NCI-H1417 treated with DMSO at 0.1 percent for 48 hours (cell line): ENCODE results near the gene SLK.
A peak's percentile ranks its signal among the peaks of the same experiment; 100 is the strongest.

Experiments
- DNase-seq: peaks from one replicate; lab custom pipeline; 2025; lab: John Stamatoyannopoulos, UW

Gene SLK

DNA sequence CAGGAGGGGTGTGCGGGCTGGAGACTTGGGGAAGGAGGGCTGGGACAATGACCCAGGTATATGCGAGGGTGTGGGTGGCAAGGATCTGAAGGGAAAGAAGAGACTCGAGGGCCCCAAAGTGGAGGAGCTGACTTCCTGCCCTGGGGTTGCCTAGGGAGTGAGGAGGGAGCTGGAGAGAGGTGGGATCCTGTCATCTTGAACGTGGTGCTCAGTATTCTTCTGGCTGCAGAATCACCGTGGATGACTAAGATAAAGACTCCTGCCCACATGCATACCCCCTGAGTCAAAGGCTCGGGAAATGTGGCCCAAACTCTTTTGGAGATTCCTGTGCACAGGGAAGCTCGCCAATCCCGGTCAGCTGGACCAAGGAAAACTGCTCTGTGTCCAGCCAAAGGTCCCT is 87.5 kb downstream of the SLK start:
- DNase-seq: no peak

DNA sequence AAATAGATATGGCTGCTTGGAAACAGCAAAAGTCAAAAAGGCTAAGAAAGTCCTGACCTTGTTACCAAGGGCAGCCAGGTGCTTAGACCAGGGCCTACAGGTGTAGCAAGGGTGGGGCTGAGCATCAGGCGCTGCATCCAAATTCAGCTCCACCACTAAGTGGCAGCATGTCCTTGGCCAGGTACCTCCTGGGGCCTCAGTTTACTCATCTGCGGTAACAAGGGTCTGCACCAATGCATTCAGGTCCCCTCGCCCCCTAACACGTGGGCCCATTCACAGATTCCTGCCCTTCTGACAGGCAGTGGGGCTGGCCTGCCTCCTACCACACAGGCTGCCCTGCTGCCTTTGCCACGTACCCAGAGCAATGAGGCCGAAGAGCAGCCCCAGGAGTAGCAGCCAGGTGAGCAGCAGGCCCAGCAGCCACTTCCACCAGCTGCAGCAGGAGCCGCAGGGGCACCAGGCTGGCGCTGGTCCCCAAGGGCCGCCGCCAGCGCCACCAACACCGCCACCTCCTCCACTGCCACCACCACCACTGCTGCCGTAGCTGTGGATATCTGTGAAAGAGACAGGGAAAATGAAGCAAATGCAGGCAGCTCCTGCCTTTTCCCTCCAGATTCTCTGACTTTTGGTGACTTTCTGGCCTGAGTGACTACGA is 89.8 kb downstream of the SLK start:
- DNase-seq: no peak

DNA sequence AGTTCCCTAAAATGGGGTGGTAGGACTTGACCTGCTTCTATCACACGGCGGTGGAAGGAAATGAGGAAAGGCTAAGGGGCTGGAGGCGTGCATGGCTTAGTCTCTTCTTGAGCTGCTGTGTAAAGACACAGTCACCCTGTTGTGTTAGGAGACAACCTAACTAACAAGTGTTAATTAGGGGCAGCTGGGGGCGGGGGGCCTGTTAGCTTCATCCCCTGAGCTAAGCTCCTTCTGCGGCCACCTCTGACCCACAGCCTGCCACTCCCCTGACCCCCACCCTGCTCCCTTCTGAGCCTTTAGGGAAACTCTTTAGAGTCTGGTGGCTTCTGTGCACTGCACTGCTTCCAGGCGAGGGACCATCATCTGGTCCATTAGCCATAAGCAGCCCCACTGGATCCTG is 90.8 kb downstream of the SLK start:
- DNase-seq: no peak

DNA sequence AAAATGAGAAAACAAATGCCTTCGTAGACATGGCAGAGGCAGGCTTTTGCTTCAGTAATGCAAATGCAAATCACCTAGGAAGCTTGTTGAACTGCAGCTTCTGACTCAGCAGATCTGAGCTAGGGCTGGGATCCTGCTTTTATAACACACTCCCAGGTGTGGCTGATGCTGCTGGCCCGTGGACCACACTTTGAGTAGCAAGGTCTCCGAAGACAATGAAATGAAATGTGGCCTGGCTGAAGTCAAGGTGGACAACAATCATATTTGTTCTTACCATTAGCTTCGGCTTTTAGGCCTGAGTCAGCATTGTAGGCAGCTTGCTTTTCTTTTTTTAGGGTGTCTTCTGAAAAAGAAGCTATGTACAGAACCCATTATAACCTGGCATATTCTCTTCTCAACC is 92.4 kb downstream of the SLK start:
- DNase-seq: no peak

DNA sequence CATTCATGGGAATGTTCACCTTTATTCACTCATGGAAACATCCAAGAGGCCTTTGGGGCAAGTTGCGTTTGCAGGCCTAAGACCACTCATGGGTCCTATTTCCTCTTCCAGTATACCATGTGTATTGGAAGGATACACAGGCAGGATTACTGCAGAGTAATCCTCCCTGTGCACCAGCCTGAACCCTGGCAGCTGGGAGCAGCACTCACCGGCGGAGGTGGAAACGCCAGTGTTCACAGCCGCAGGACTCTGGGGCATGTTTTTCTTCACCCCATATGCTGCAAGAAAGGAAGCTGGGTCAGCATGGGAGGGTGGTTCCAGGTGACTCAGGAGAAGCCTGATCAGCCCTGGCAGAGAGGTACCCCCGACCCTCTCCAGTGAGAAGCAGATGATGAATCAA is 94.3 kb downstream of the SLK start:
- DNase-seq: no peak

DNA sequence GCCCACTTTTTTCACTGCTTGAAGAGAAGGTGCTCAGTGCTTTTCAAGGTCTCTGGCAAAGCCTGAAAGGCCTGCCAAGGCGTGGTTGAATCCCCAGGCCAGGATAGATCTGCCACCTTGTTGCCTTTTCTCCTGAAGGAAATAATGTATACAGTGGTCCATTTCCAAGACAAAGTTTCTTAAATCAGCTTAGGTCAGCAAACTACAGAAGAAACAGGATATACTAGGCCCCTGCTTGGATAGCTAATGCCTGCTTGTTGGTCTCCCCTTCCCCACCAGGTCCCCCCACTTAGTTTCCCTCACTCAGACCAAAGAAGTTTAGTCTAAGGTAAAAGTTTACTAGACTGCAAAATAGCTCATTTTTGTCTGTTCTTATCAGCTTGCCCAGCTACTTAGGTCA is 98.8 kb downstream of the SLK start:
- no peak for DNase-seq

DNA sequence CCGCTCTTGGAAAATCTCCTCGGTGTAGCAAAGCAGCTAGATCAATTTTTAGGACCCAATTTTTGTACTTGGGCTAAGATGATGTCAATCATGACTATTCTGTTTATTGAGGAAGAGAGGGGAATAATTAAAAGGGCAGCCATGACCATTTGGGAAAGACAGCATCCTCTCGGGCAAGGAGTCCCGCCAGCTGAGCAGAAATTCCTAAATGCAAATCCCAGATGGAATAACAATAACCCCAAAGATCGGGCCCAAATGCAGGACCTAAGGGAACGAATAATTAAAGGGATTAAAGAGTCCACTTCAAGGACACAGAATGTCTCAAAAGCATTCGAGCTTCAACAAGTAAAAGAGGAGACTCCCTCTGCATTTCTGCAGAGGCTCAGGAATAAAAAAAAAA is 100.0 kb downstream of the SLK start:
- no peak for DNase-seq

DNA sequence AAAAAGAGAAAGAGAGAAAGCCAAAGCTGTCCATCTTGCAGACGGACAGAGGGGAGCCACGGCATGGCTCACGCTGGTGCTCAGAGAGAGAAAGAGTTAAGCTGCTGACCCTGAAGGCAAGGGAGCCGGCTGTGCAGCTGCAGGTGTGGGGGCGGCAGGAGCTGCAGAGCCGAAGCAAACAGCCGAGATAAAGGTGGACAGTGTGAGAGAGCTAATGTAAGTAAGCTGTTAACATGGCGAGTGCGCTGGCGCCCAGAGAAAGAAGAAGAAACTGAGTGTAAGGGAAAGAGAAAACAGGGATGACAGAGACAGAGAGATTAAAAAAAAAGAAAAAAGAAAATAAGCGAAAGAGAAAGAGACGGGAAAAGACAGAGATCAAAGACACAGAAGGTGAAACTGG is 100.6 kb downstream of the SLK start:
- DNase-seq: no peak

DNA sequence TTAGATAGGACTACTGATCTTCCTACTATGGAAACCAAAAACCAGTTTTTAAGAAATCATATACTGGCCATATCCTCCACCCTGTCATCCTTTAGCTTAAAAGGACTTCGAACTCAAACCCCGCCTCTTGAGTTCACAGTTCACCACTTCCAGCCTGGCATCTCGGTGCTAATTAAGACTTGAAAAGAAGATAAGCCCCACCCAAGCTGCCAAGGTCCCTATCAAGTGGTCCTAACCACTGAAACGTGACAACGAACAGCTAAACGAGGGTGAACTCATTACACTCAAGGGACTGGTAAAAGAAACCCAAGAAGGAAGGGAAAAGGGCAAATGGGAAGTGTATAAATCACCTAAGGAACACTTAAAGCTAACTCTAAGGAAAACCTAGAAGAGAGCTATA is 102.7 kb downstream of the SLK start:
- DNase-seq: no peak

DNA sequence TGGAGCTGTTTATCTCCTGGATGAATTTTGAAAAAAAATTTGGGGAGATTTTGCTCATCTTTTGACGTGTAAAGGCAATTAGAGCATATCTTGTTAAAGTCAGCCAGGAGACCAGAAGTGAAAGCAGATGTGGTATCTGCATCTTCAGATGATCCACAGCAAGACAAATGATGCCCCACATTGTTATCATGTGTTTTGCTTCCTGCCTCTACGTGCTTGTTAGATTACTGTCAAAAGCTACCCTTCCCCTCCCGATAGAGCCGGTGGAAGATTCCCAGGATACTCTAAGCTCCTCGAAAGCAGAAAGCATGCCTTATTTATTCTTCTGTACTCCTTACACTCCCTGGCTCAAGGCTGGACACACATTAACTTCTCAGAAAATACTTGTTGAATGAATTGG is 105.8 kb downstream of the SLK start:
- DNase-seq: no peak

DNA sequence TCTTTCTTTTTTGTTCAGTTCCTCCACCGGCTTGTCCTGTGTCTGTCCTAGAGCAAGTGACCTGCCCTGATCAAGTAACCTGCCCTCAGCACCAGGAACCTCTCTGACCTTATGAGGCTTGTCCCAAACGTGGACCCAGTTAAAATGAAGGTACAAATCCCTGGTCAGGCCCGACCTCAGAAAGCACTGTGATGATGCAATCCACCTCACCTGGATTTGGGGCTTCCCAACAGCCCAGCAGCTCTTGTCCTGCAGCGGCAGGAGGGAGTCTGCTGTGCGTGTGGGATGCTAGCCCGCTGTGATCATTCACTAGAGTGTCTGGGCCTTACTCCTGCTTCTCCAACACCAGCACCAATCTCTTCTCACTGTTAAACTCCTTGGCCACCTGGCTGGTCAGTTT is 107.6 kb downstream of the SLK start:
- no peak for DNase-seq

DNA sequence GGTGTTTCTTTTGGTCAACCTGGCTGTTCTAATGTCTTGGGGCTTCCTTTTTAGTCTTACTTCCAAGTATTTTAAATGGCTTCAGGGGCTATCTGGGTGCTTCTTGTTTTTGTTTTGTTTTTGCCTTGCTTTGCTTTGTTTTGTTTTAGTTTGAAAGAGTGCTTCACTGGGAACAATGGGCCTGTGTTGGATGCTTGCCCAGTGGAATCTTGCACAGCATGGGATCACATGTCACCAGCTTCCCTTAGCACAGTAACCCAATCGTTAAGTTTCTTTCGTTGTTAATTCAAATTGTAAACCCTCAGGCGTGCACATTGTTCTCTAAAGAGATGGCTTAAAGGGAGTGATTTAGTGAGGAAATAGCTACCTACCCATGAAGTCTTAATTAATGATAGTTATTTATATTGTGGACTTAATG is 109.8 kb downstream of the SLK start:
- peak; percentile 86 for DNase-seq

DNA sequence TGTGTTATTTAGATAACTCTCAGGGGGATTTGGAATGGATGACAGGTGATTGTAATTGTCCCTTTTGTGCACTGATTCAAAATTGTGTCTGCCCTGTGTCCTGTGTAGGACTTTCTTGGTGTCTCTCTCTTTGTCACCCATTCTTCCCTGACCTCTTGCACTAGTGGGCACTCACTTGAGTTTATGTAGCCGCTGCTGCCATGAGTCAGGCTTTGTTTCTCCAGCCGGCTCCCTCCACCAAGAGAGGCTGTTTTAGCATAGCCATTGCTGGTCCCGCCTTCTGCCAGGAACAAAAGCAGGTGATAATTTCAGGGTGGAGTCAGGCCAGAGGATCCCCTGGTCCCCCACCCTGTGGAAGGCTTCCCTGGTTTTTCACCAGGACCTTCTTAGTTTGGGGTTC is 110.3 kb downstream of the SLK start:
- DNase-seq: no peak

DNA sequence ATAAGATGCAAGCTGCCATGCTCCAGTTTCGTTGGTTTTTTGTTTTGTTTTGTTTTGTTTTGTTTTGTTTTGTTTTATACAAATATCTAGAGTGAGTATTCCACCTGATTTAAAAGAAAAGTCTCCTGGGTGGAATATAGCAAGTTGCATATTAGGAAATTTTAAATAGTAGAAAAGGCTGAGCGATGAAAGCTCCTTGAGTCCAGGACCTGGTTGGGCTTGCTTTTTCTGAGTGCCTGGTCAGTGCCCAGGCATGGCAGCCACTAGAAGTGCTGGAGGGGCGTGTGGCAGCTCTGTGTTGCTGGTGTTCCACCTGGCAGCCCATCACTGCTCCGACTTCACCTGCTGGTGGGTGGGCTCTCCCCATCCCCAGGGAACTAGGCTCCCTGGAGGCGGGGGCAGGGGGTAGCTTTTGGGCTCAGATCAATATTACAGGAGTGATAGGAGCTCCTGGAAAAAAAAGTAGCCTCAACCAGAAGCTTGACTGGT is 110.8 kb downstream of the SLK start:
- DNase-seq: no peak
